ENCODE data around the gene PAX6. TPM values are rescaled to one million over a fixed set of nuclear protein-coding genes. Genes with fewer than 3 reads are reported as not detected.

Gene PAX6
- polyA plus RNA-seq: 1 to 10 TPM in 2 of 4 donors, under 1 TPM in 2; 0.88 to 3.8 (median 1.1) TPM
- long read RNA-seq, donor 1: 0 reads
- long read RNA-seq, donor 2, full-length matches to known transcripts: 1 of 1 reads
- long read RNA-seq, donor 2, partial matches to known transcripts: 0 of 1 reads
- long read RNA-seq, donor 2, other reads (novel, unspliced or antisense): 0 of 1 reads
- long read RNA-seq, donor 3: 0 reads
- long read RNA-seq, donor 4: 0 reads
- long read RNA-seq, donor 5: 0 reads
- long read RNA-seq, donor 6: 0 reads
- long read RNA-seq, donor 7: 0 reads
- long read RNA-seq, donor 8: 0 reads
- long read RNA-seq, donor 9, partial matches to known transcripts: 0 of 1 reads
- long read RNA-seq, donor 9, other reads (novel, unspliced or antisense): 0 of 1 reads
- long read RNA-seq, donor 10: 0 reads

DNA sequence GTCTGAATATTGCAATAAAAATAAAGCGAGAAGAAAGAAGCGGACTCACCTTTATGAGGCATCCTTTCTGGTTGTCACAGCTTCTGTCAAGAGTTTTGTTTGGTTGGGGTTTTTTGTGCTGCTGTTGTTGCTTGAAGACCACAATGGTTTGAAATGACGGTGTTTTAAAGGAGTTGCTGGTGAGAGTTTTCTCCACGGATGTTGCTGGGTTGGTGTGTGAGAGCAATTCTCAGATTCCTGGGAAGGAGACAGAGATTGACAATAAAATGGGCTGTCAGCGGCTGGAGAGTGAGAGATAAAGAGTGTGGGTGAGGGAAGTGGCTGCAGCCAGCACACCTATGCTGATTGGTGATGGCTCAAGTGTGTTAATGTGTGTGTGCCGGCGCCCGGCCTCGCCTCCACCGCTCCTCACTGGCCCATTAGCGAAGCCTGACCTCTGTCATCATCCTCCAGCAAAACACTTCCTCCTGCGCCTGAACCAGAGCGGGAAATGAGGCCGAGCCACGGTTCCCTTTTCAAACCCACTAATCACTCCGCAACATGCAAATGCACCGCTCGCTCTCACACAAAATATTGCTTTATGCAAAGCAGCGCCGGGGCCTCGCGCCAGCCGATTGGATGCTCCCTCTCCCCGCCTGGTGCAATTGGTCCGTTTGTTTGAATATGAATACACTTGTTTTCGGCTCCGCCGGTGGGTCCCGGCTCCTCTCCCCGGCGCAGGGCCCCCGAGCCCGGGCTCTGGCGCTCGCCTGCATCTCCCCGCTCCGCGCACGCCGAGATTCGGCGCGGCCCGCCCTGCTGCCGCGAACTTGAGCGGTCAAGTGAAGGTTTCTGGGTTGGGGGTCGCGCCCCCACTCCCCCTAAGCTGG is at the start of gene PAX6:
Gene PAX6, minus strand, starts transcription at position 544 of the 869 bp plus-strand sequence. CDS start 4,911 bp downstream, outside the sequence.
- H3K4me1 ChIP-seq (ENCODE audit: control insufficient read depth in 3 of 3, insufficient read depth in 2 of 3, low read depth in 1 of 3, low read length in 2 of 3): peaks cover 0 to 26% (median 17%) of the 10 kb centered on the region in 3 donors
- H3K9me3 ChIP-seq (ENCODE audit: control insufficient read depth in 2 of 2, insufficient read depth in 1 of 2, low read depth in 1 of 2, low read length in 1 of 2): peaks cover 0 to 7% of the 10 kb centered on the region in 2 donors
- no peak within 1 kb of the TSS for H3K27ac ChIP-seq (ENCODE audit: low read depth in 1 of 3, low read length in 2 of 3)
- H3K36me3 ChIP-seq (ENCODE audit: control insufficient read depth in 3 of 3, insufficient read depth in 2 of 3, low read depth in 1 of 3, low read length in 3 of 3): no peaks in the 10 kb centered on the region
- no peak for FAIRE-seq
- peaks cover 0 to 100% (median 84%) of the 10 kb centered on the region in 3 donors for H3K27me3 ChIP-seq (ENCODE audit: control insufficient read depth in 3 of 3, insufficient read depth in 3 of 3, low read length in 3 of 3)
- H3K4me3 ChIP-seq (ENCODE audit: low read depth in 1 of 3, low read length in 3 of 3): peak within 1 kb of the TSS in 1 of 3 donors; percentile 35
- 2 to 4% (median 4%) methylated on average over 49 of the region's 49 CpGs for WGBS, 3 donors
- peak; percentile 53 to 54 for DNase-seq

DNA sequence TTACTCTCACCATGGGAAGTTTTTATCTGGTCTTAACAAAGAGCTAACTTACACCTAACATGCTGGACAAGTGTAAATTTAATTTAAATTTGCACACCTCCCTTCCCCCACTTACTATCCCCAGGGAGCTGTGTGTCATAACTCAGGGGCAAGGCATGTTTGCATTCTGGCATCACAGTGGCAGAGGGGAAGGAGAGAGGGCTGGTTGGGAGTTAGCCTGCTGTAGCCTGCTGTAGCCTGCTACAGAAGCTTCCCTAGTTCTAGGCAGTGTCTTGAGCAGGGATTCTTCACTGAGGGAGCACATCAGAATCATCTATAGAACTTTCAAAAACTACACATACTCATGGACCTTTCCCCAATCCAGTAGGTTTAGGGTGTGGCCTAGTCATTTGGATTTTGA is 49.3 kb upstream of the PAX6 start:
- Histone ChIP-seq H3K36me3 (ENCODE audit: control insufficient read depth in 3 of 3, insufficient read depth in 2 of 3, low read depth in 1 of 3, low read length in 3 of 3) (no peaks in the 10 kb centered on the region), H3K27ac (ENCODE audit: low read depth in 1 of 3, low read length in 2 of 3) (no peak overlapping the region), H3K4me1 (ENCODE audit: control insufficient read depth in 3 of 3, insufficient read depth in 2 of 3, low read depth in 1 of 3, low read length in 2 of 3) (no peaks in the 10 kb centered on the region), H3K9me3 (ENCODE audit: control insufficient read depth in 2 of 2, insufficient read depth in 1 of 2, low read depth in 1 of 2, low read length in 1 of 2) (no peaks in the 10 kb centered on the region), H3K27me3 (ENCODE audit: control insufficient read depth in 3 of 3, insufficient read depth in 3 of 3, low read length in 3 of 3) (no peaks in the 10 kb centered on the region), H3K4me3 (ENCODE audit: low read depth in 1 of 3, low read length in 3 of 3) (no peak overlapping the region)
- no peak for DNase-seq
- no peak for FAIRE-seq

DNA sequence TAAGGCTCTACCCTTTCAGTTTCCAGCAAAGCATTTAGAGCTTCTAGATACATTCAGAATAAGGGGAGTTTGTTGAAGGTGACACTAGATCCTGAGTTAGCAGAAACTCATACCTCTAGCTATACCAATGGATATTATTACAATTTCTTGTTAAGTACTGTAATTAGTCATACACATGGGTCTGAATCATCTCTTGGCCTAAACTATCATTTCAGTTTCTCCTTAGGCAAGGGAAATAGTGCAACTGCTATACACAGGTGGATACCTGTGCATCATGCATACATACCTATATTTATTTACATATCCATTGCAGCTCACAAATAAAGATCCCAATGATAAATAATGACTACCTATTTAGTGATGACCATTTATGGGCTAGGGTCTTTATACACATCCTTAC is 45.1 kb upstream of the PAX6 start:
- no peak for FAIRE-seq
- Histone ChIP-seq H3K4me1 (ENCODE audit: control insufficient read depth in 3 of 3, insufficient read depth in 2 of 3, low read depth in 1 of 3, low read length in 2 of 3) (no peaks in the 10 kb centered on the region), H3K36me3 (ENCODE audit: control insufficient read depth in 3 of 3, insufficient read depth in 2 of 3, low read depth in 1 of 3, low read length in 3 of 3) (no peaks in the 10 kb centered on the region)

DNA sequence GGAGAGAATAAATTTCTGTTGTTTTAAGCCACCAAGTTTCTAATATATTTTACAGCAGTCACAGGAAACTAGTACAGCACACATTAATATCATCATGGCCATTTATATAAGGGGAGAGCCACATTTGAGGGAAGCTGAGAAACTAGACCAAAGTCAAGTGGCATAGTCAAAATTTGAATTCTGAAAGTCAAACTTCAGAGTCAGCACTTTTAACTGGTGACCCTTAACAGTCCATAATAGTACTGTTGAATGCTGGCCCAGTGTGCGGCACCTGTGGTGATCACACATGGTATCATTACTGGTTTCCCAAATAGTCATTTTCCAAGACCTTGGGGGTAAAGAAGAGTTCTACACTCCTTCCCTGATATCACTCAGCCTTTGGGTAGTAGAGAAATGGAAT is 44.3 kb upstream of the PAX6 start:
- Histone ChIP-seq H3K9me3 (ENCODE audit: control insufficient read depth in 2 of 2, insufficient read depth in 1 of 2, low read depth in 1 of 2, low read length in 1 of 2) (no peaks in the 10 kb centered on the region), H3K4me3 (ENCODE audit: low read depth in 1 of 3, low read length in 3 of 3) (no peak overlapping the region), H3K4me1 (ENCODE audit: control insufficient read depth in 3 of 3, insufficient read depth in 2 of 3, low read depth in 1 of 3, low read length in 2 of 3) (no peaks in the 10 kb centered on the region), H3K27ac (ENCODE audit: low read depth in 1 of 3, low read length in 2 of 3) (no peak overlapping the region), H3K36me3 (ENCODE audit: control insufficient read depth in 3 of 3, insufficient read depth in 2 of 3, low read depth in 1 of 3, low read length in 3 of 3) (no peaks in the 10 kb centered on the region), H3K27me3 (ENCODE audit: control insufficient read depth in 3 of 3, insufficient read depth in 3 of 3, low read length in 3 of 3) (no peaks in the 10 kb centered on the region)
- DNase-seq (no peak), FAIRE-seq (no peak)
- 95 to 100% (median 98%) methylated on average over 1 of the region's 1 CpG for WGBS, 3 donors

More for the DNA sequence above, 45.1 kb upstream of the PAX6 start:
- DNase-seq: no peak
- Histone ChIP-seq H3K27me3 (ENCODE audit: control insufficient read depth in 3 of 3, insufficient read depth in 3 of 3, low read length in 3 of 3) (no peaks in the 10 kb centered on the region), H3K27ac (ENCODE audit: low read depth in 1 of 3, low read length in 2 of 3) (no peak overlapping the region), H3K4me3 (ENCODE audit: low read depth in 1 of 3, low read length in 3 of 3) (no peak overlapping the region), H3K9me3 (ENCODE audit: control insufficient read depth in 2 of 2, insufficient read depth in 1 of 2, low read depth in 1 of 2, low read length in 1 of 2) (no peaks in the 10 kb centered on the region)

DNA sequence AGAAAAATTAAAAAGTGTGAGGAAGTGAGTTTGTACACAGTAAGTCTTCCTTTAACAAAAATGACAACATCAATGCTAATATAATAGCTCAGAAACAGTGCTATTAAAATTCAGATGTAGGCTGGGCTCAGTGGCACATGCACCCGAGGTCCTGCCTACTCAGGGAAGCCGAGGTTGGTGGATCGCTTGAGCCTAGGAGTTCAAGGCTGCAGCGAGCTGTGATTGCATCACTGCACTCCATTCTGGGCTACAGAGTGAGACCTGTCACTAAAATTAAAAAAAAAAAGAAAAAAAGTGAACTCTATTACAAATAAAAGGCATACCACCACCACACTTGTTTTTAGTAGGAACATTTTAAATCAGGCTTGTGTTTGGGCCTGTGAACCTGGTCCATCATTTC is 39.2 kb upstream of the PAX6 start:
- FAIRE-seq: no peak
- Histone ChIP-seq H3K36me3 (ENCODE audit: control insufficient read depth in 3 of 3, insufficient read depth in 2 of 3, low read depth in 1 of 3, low read length in 3 of 3) (no peaks in the 10 kb centered on the region), H3K27ac (ENCODE audit: low read depth in 1 of 3, low read length in 2 of 3) (no peak overlapping the region), H3K9me3 (ENCODE audit: control insufficient read depth in 2 of 2, insufficient read depth in 1 of 2, low read depth in 1 of 2, low read length in 1 of 2) (no peaks in the 10 kb centered on the region), H3K4me3 (ENCODE audit: low read depth in 1 of 3, low read length in 3 of 3) (no peak overlapping the region), H3K27me3 (ENCODE audit: control insufficient read depth in 3 of 3, insufficient read depth in 3 of 3, low read length in 3 of 3) (peaks cover 0 to 2% (median 0%) of the 10 kb centered on the region in 3 donors), H3K4me1 (ENCODE audit: control insufficient read depth in 3 of 3, insufficient read depth in 2 of 3, low read depth in 1 of 3, low read length in 2 of 3) (no peaks in the 10 kb centered on the region)
- 78 to 82% (median 79%) methylated on average over 4 of the region's 4 CpGs for WGBS, 3 donors
- no peak for DNase-seq

DNA sequence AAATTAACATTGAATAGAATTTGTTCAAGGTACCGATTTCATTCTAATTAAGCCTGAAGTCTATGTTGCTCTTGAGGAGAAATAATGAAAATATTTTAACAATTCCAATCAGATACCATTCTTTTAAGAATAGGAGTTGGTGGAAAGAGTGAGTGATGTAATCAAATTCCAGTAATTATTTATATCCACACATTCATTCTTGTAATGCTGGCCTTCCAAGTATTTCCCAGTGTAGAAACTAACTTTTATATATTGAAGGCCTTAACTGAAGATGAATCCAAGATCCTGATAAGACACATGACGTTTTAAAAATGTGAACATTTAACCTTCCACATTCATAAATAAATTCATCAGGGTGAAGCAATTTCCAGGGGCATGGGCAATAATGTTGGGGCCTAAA is 36.6 kb upstream of the PAX6 start:
- Histone ChIP-seq H3K4me1 (ENCODE audit: control insufficient read depth in 3 of 3, insufficient read depth in 2 of 3, low read depth in 1 of 3, low read length in 2 of 3) (no peaks in the 10 kb centered on the region), H3K36me3 (ENCODE audit: control insufficient read depth in 3 of 3, insufficient read depth in 2 of 3, low read depth in 1 of 3, low read length in 3 of 3) (no peaks in the 10 kb centered on the region), H3K4me3 (ENCODE audit: low read depth in 1 of 3, low read length in 3 of 3) (no peak overlapping the region), H3K27ac (ENCODE audit: low read depth in 1 of 3, low read length in 2 of 3) (no peak overlapping the region), H3K9me3 (ENCODE audit: control insufficient read depth in 2 of 2, insufficient read depth in 1 of 2, low read depth in 1 of 2, low read length in 1 of 2) (no peaks in the 10 kb centered on the region), H3K27me3 (ENCODE audit: control insufficient read depth in 3 of 3, insufficient read depth in 3 of 3, low read length in 3 of 3) (peaks cover 0 to 6% (median 4%) of the 10 kb centered on the region in 3 donors)
- no peak for DNase-seq
- 64 to 84% (median 79%) methylated on average over 2 of the region's 2 CpGs for WGBS, 3 donors
- FAIRE-seq: no peak

DNA sequence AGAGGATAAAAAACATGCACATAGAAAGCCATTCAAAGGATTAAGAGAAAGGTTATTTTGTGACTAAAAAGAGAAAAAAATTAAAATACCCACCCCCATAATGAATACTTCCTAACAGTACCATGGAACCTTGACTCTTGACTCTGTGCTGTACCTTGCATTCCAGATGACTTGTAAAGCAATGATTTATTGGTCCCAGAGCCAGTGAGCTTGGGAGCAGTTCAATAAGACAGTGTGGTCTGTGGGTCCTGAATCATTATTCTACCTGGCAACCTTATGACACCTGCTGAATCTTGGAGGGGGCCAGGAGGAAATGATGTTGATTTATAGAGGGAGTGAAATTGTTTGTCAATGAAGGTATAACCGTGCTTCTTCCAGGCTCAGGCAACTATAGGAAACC is 34.2 kb upstream of the PAX6 start:
- H3K9me3 ChIP-seq (ENCODE audit: control insufficient read depth in 2 of 2, insufficient read depth in 1 of 2, low read depth in 1 of 2, low read length in 1 of 2): no peaks in the 10 kb centered on the region
- no peaks in the 10 kb centered on the region for H3K4me1 ChIP-seq (ENCODE audit: control insufficient read depth in 3 of 3, insufficient read depth in 2 of 3, low read depth in 1 of 3, low read length in 2 of 3)
- 34 to 58% (median 54%) methylated on average over 1 of the region's 1 CpG for WGBS, 3 donors
- FAIRE-seq: no peak
- H3K27ac ChIP-seq (ENCODE audit: low read depth in 1 of 3, low read length in 2 of 3): no peak overlapping the region
- DNase-seq: no peak
- H3K27me3 ChIP-seq (ENCODE audit: control insufficient read depth in 3 of 3, insufficient read depth in 3 of 3, low read length in 3 of 3): peaks cover 0 to 14% (median 6%) of the 10 kb centered on the region in 3 donors
- H3K36me3 ChIP-seq (ENCODE audit: control insufficient read depth in 3 of 3, insufficient read depth in 2 of 3, low read depth in 1 of 3, low read length in 3 of 3): no peaks in the 10 kb centered on the region
- H3K4me3 ChIP-seq (ENCODE audit: low read depth in 1 of 3, low read length in 3 of 3): no peak overlapping the region

DNA sequence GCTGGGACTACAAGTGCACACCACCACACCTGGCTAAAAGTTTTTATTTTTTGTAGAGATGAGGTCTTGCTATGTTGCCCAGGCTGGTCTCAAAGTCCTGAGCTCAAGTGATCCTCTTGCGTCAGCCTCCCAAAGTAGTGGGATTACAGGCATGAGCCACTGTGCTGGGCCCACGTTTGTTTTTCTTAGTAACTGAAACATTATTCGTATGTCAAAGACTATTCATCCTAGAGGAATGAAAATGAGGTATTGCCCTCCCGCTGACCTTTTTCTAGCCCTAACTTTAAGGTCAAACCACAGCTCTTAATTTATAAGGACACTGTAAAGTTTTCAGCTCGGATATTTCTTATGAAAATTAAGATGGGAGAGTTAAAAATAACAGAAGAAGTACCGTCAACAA is 33.2 kb upstream of the PAX6 start:
- no peaks in the 10 kb centered on the region for H3K4me1 ChIP-seq (ENCODE audit: control insufficient read depth in 3 of 3, insufficient read depth in 2 of 3, low read depth in 1 of 3, low read length in 2 of 3)
- H3K27me3 ChIP-seq (ENCODE audit: control insufficient read depth in 3 of 3, insufficient read depth in 3 of 3, low read length in 3 of 3): peaks cover 0 to 14% (median 7%) of the 10 kb centered on the region in 3 donors
- no peaks in the 10 kb centered on the region for H3K9me3 ChIP-seq (ENCODE audit: control insufficient read depth in 2 of 2, insufficient read depth in 1 of 2, low read depth in 1 of 2, low read length in 1 of 2)
- FAIRE-seq (no peak), DNase-seq (no peak)
- no peak overlapping the region for H3K27ac ChIP-seq (ENCODE audit: low read depth in 1 of 3, low read length in 2 of 3)
- H3K36me3 ChIP-seq (ENCODE audit: control insufficient read depth in 3 of 3, insufficient read depth in 2 of 3, low read depth in 1 of 3, low read length in 3 of 3): no peaks in the 10 kb centered on the region
- 46 to 48% (median 48%) methylated on average over 6 of the region's 6 CpGs for WGBS, 3 donors
- H3K4me3 ChIP-seq (ENCODE audit: low read depth in 1 of 3, low read length in 3 of 3): no peak overlapping the region
